DMS 273 (cell line): ENCODE data around the gene SLC22A23.

Source experiments
- DNase-seq: peaks from one replicate; lab custom pipeline; 2025; ENCODE audit not compliant: unreplicated experiment; lab: John Stamatoyannopoulos, UW

SLC22A23 gene

DNA sequence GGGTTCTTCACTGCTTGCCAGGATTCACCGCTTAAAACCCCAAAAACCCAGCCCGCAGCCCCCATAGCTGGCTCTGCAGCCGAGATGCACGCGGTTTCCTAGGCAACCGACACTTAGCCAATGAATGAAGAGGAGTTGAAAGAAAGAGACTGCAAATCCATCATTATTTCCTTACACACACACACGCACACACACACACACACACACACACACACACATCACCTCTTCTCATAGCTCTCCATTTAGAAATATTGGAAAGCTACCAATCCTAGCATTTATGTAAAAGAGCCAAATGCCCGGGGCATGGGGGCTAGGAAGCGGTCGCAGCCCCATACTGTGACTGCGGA lies 226.0 kb downstream of the SLC22A23 start:
- peak; percentile 80 for DNase-seq

DNA sequence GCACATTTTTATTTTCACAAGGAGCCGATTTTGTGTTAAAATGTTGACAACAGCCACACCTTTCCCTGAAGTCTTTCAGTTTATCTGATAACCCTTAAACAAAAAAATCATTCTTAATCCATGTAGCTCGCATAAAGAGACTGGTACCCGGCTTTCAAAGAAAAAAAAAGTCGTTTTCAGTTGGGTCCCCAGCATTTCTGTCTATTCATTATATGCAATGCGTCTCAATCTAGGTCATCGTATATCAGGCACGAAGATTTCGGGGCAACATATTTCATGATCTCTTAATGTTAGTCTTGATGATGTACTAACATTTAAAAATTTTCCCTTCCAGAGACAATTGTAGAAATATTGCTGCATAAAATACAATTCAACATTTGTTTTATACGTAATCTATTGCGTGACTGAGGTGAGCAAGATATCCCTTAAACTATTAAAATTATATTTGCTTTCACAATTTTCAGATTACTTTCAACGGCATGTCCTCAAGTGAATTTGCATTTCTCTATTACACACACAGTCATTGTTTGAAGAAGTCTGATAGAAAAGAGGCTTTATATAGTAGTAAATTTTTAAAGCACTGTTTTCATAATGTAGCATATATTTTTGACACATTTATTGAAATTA lies 226.5 kb downstream of the SLC22A23 start:
- no peak for DNase-seq

DNA sequence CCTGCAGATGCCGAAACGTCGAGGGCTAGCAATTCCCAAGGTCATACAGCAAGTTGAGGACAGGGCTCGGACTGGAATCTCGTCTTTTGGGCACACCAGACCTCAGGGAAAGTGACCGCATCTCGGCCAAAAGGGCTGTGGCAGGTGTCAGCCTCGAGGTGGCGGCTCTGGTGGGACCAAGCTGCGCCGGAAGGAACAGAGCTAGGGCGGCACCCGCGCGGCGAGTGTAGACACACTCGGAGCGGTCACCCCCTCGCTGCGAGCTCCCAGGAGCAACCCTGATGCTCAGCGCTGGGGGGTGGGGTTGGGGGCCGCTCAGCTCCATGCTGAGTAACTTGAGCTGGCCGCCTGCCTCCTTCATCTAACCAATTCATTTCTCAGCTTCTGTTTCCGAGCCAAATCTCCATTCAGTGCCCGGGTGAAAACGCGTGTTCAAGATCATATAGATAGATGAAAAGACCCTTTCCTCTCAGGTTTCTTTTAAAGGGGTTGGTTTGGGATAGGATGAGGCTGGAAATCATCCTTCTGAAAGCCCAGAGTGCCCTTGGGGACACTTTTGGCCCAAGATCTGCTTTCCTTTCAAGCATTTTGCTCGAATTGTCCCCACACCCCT lies 227.2 kb downstream of the SLC22A23 start:
- DNase-seq = peak; percentile 60

DNA sequence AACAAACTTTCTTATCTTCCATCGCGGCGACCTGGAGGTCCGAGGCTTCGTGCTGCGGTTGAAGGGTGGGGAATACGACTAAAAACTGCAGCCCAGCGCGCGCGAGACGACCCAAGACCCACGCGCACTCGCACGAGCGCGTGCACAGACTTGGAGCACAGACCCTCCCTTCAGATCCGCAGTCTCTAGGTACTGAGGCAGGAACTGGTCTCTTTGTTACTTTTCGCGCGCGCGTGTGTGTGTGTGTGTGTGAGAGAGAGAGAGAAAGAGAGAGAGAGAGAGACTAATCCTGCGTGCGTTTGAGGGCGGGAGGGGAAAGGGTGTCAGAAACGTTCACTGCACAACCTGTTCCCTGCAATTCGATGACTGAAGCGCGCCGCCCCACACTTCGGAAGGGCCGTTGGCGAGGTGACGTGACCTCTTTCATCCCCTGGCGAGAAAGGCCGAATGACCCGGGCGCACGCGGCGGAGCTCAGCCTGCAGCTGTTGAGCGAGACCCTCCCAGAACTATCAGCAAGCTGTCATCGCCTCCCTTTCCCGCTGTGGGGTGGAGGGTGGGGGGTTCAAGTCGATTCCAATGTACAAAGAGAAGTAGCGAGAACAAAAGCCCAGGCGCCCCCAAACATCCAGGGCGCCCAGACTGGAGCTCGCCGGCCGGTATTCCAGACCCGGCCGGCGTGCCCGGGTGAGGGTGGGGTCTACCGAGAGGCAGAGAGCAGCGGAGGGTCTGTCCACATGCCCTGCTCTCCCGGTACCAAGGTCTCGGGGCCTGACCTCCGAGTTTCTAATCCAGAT lies 227.9 kb downstream of the SLC22A23 start:
- DNase-seq = peak; percentile 48

DNA sequence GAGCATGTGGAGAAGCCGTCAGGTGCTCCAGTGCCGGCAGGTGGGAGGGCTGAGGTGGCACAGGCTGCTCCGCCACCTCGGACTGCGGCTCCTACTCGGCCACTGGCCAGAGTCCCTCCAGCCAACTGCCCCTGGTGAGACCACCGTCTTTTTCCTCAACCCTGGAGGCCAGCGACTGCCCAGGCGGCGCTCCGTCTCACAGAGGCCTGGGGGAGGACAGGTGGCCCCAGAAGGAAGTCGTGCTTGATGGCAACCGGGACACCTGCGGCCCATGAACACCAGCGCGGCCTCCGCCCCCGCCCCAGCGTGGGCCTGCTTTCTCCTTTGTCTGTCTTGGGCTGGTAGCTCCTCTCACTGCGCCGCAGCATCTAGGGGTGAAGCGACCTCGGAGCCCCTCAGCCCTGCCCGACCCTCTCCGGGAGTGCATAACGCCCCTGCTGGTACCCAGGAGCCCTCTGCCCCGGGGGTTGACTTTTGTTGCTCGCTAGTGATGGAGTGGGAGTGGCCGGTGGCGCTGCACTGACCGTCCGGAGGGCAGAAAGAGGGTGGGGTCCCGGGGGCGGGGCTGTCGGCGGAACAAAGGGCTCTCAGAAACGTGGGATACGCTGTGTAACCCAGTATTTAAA lies 228.7 kb downstream of the SLC22A23 start:
- DNase-seq = peak; percentile 58

DNA sequence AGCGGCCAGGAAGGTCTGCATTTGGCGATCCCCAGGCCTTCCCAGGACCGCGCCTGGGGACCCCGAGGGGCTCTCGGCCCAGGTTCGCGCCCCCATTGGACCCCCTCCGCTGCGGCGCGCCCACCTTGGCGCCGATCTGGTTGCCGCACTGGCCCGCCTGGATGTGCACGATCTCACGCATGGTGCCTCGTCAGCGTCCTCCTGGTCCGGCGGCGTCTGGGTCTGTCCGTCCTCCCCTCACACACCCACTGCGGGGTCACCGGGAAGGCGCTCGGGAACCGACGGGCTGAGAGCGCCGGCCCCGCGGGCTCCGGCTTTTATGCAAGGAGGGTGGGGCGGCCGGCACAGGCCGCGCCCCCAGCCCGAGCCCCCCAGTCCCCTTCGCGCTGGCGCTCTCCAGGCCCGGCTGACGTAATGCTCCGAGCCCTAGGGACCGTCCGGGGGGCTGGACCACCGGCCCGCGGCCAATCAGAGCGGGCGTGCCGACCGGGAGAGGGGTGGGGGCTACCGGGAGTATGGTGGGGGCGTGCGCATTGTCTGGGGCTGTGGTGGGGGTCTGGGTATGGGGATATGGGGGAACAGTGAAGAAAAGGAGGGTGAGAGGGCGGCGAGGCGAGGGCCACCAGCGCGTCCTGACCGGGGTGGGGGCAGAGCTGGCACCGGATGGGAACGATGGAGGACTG lies 229.3 kb downstream of the SLC22A23 start, which contains the start of gene TUBB2B:
TSS of gene TUBB2B (minus strand) at position 291 of the 683 bp plus-strand sequence. CDS start at position 181, 110 bp downstream.
- peak; percentile 91 for DNase-seq

DNA sequence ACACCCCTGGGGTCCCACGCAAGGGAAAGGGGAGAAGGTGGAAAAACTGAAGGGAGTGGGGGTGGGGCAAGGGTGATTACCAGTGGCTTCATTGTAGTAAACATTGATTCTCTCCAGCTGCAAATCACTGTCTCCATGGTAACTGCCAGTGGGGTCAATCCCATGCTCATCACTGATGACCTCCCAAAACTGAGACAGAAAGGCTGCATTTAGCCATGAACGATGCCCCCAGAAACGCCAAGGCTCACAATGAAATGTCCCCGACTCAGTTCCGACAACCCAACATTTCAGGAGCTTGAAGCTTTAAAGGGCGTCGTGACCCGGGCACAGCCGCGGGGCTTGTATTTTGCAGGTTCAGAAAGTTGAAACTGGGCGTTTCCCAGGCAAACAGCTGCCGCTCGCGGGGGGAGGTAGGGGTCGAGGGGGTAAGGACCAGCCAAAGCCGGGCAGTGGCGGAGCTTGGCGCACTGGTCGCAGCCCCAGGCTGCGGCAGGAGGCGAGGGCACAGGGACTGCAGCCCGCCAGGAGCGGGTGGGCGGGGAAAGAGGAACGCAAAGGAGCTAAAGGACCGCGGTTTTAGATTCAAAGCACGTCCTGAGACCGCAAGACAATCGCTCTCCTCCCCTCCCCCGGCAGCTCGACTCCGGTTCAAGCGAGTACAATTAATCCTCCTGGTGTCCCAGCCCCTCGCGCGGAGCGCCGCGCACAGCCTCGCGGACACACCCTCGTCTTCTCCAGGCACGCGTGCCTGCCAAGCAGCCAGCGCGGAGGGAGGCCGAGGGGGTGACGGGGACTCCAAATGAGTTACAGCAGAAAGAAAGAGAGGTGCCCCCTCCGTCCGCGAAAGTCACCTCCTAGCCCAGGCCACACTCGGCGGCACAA lies 230.1 kb downstream of the SLC22A23 start:
- DNase-seq = peak; percentile 75

DNA sequence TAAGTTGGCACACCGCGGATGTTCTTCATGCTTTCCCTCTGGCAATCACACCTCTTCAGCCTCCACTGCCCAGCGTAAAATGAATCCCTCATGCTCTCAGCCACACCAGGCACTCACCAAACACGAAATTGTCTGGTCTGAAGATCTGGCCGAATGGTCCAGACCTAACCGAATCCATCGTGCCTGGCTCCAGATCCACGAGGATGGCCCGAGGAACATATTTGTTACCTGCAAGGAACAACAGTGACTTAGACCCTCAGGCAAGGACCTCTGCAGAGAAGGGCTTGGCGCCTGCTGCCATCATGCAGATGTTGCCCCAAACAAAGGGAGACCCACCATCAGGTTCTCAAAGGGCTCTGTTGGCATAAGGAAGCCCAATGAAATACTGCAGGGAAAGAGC lies 230.8 kb downstream of the SLC22A23 start:
- no peak for DNase-seq

DNA sequence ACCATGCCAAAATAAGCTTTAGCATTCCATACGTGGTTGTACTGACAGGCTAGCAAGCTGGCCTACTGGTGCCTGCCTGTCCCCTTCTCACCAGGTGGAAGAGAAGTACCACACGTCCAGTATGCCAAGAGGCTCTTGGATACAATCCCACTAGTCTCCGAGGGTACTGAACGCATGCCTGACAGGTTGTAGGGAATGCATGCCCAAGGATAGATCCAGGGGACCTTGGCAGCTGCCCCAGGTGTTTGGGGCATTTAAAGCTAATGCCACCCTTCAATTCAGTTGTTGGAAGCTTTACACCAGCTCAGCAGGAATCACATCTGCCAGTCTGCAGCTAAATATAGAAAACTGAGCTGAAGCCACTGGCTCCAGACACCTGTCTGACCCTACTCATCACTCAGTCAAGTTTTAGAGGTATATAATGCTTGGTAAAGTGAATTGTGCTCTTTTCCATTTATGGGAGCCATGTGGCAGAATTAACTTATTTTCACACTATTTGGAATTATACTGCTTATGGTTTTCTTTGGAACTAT lies 234.3 kb downstream of the SLC22A23 start:
- DNase-seq = peak; percentile 55

DNA sequence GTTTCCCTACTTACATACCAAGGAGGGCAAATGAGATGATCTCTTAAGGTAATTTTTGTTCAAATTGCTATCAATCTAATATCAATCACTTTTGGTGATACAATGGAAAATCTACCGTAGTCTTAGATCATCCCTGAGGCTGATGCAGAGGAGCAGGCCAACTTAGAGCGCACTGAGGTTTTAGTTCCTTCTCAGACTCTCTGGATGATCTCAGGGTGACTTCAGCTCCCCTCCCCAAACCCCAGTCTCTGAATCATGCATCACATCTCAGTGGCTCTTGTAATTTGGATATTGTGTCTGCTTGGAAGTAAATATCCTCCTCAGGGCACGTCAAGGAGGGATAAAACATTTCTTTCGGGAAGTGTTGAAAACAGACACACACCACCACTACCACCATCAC lies 235.3 kb downstream of the SLC22A23 start:
- DNase-seq = no peak

DNA sequence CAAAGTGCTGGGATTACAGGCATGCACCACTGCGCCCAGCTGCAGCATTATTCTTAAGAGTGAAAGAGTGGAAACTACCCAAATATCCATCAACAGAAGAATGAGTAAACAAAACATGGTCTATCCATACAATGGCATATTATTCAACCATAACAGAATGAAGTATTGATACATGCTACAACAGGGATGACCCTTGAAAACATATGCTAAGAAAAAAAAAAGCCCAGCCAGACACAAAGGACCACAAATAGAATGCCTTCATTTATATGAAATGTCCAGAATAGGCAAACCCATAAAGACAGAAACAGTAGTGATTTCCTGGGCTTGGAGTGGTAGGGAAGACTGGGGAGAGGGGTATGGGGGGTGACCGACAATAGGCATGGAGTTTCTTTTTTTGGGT lies 236.5 kb downstream of the SLC22A23 start:
- no peak for DNase-seq
